ENCODE data around the gene TLE5. TPM values are rescaled to one million over a fixed set of nuclear protein-coding genes. Genes with fewer than 3 reads are reported as not detected.

Gene TLE5
- total RNA-seq, 4 donors from 2014 or later = 339 to 403 (median 382) TPM

DNA sequence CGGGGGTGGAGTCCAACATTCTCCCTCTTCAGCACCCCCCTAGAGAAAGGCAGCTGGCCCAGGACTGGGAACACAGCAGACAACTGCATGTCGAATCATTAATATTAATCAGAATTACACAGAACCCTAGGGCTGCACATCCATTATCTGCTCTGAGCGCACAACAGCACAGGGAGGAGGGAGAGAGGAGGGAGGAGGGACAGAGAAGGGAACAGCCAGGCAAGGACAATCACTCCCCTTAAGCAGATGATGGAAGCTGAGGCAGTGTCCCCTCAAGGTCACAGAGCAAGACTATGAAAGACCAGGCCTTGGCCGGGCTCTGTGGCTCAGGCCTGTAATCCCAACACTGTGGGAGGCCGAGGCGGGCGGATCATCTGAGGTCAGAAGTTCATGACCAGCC lies 59.2 kb downstream of the TLE5 start:
- Histone ChIP-seq H3K27me3 (no peaks in the 10 kb centered on the region), H3K9me3 (no peaks in the 10 kb centered on the region), H3K27ac (no peak overlapping the region), H3K4me3 (no peak overlapping the region), H3K36me3 (peaks cover 30% of the 10 kb centered on the region), H3K4me1 (no peaks in the 10 kb centered on the region)
- 92% methylated on average over 7 of the region's 7 CpGs for WGBS
- no peak for DNase-seq (ENCODE audit: low spot score in 2 of 2)
- TF ChIP-seq, protein P1, sequence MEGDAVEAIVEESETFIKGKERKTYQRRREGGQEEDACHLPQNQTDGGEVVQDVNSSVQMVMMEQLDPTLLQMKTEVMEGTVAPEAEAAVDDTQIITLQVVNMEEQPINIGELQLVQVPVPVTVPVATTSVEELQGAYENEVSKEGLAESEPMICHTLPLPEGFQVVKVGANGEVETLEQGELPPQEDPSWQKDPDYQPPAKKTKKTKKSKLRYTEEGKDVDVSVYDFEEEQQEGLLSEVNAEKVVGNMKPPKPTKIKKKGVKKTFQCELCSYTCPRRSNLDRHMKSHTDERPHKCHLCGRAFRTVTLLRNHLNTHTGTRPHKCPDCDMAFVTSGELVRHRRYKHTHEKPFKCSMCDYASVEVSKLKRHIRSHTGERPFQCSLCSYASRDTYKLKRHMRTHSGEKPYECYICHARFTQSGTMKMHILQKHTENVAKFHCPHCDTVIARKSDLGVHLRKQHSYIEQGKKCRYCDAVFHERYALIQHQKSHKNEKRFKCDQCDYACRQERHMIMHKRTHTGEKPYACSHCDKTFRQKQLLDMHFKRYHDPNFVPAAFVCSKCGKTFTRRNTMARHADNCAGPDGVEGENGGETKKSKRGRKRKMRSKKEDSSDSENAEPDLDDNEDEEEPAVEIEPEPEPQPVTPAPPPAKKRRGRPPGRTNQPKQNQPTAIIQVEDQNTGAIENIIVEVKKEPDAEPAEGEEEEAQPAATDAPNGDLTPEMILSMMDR (IDR thresholded peaks at IDR 0.05) = no peak
- TF ChIP-seq EP300 (IDR thresholded peaks at IDR 0.05) = no peak
- no peak for TF ChIP-seq POLR2A (IDR thresholded peaks at IDR 0.05)
- no peak for TF ChIP-seq POLR2AphosphoS5 (IDR thresholded peaks at IDR 0.05)

Other genes with a start within 250 kb of the TLE5 start
- 1 to 10 TPM; 2.3 to 9.8 (median 5.6) TPM for gene ZNF554, start 242.6 kb downstream of the TLE5 start, total RNA-seq
- gene ZNF555, start 221.0 kb downstream of the TLE5 start, total RNA-seq = 1 to 10 TPM; 2.5 to 7.6 (median 4.5) TPM
- gene ZNF556, start 195.2 kb downstream of the TLE5 start, total RNA-seq = not detected
- 10 to 100 TPM; 16.2 to 46.2 (median 23.4) TPM for gene ZNF57, start 161.6 kb downstream of the TLE5 start, total RNA-seq
- 1 to 10 TPM; 2.8 to 5.6 (median 3.9) TPM for gene ZNF77, start 117.5 kb downstream of the TLE5 start, total RNA-seq
- gene TLE6, start 84.9 kb downstream of the TLE5 start, total RNA-seq = 1 to 10 TPM in 2 of 4 donors, under 1 TPM in 1, not detected in 1; 0.23 to 1.4 (median 1.3) TPM
- gene TLE2, start 33.2 kb downstream of the TLE5 start, total RNA-seq = 10 to 100 TPM; 18.2 to 35.6 (median 27.3) TPM
- gene GNA11, start 31.9 kb upstream of the TLE5 start, total RNA-seq = 10 to 100 TPM; 49.9 to 76.2 (median 57.1) TPM
- gene GNA15, start 73.5 kb upstream of the TLE5 start, total RNA-seq = 100 to 1,000 TPM in 1 of 4 donors, 10 to 100 TPM in 3; 29.9 to 117 (median 85.0) TPM
- gene S1PR4, start 116.3 kb upstream of the TLE5 start, total RNA-seq = 1 to 10 TPM in 3 of 4 donors, under 1 TPM in 1; 0.42 to 2.5 (median 1.9) TPM
- 10 to 100 TPM; 31.1 to 66.7 (median 35.0) TPM for gene NCLN, start 123.4 kb upstream of the TLE5 start, total RNA-seq
- under 1 TPM in 3 of 4 donors, not detected in 1; 0.17 to 0.87 (median 0.64) TPM for gene CELF5, start 162.2 kb upstream of the TLE5 start, total RNA-seq

All from suprapubic skin (tissue), 4 donors.